ENCODE measurements around the gene SVOP.
"Not testable (repeated sequence)": the region's sequence is repeated elsewhere in the genome, so short reads cannot be mapped to it uniquely, and the experiment has no call there.

Gene SVOP

DNA sequence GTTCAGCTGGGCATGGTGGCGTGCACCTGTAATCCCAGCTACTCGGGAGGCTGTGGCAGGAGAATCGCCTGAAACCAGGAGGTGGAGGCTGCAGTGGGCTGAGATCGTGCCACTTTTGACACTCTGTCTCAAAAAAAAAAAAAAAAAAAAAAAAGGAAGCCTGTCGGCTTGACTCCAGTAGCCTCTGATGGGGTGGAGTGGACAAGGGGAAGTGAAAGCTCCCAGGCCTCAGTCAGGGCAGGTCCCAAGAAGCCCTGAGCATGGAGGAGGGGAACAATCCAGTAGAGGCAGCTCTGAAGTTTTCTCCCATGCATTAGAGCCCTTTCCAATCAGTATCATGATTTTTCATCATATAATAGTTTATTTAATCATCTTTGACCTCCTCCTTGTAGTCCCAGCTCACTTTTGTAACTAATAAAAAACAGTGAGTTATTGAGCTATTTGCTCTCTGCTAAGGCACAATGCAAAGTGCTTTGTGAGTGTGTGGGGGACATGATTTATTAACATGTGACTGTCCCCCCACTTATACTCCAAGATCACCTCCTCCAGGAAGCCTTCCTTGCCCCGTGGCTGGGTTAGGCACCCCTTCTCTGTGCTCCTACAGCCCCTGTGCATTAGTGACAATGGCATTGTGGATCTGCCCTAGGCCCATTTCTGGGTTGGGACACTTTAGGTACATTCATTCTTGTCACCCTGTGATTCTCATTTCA is 158.8 kb downstream of the SVOP start:
- Histone ChIP-seq H3K27me3 (ENCODE audit: control insufficient read depth, insufficient read depth, low read length) (no peaks in the 10 kb centered on the region), H3K27ac (ENCODE audit: low read depth, low read length) (no peak overlapping the region), H3K36me3 (ENCODE audit: control insufficient read depth, insufficient read depth, low read length) (no peaks in the 10 kb centered on the region), H3K4me3 (ENCODE audit: low read depth, low read length) (no peak overlapping the region), H3K4me1 (ENCODE audit: control insufficient read depth, insufficient read depth, low read length) (peaks cover 20% of the 10 kb centered on the region), H3K9ac (ENCODE audit: low read length) (no peak overlapping the region), H3K9me3 (ENCODE audit: control insufficient read depth, insufficient read depth, low read depth, low read length) (peaks cover 8% of the 10 kb centered on the region)

DNA sequence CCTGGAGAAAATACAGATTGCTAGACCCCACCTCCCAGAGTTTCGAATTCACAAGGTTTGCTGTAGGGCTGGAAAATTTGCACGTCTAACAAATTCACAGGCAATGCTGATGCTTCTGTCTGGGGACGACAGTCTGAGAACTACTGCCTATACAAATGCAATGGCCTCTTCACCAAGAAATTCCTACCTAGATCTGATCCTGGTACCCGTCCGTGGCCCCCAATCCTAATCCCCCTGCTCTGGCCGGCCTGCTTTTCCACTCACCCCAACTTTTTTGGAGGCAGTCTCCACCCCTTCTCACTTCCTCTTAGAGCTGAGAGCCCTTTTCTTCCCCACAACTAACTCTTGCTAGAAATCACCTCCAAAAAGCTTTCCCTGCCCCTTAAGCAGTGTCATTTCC is 160.4 kb downstream of the SVOP start:
- peaks cover 32% of the 10 kb centered on the region for H3K4me1 ChIP-seq (ENCODE audit: control insufficient read depth, insufficient read depth, low read length)
- H3K4me3 ChIP-seq (ENCODE audit: low read depth, low read length) = no peak overlapping the region
- no peaks in the 10 kb centered on the region for H3K36me3 ChIP-seq (ENCODE audit: control insufficient read depth, insufficient read depth, low read length)
- H3K9ac ChIP-seq (ENCODE audit: low read length) = no peak overlapping the region
- no peak overlapping the region for H3K27ac ChIP-seq (ENCODE audit: low read depth, low read length)
- H3K9me3 ChIP-seq (ENCODE audit: control insufficient read depth, insufficient read depth, low read depth, low read length) = peaks cover 8% of the 10 kb centered on the region
- H3K27me3 ChIP-seq (ENCODE audit: control insufficient read depth, insufficient read depth, low read length) = no peaks in the 10 kb centered on the region

DNA sequence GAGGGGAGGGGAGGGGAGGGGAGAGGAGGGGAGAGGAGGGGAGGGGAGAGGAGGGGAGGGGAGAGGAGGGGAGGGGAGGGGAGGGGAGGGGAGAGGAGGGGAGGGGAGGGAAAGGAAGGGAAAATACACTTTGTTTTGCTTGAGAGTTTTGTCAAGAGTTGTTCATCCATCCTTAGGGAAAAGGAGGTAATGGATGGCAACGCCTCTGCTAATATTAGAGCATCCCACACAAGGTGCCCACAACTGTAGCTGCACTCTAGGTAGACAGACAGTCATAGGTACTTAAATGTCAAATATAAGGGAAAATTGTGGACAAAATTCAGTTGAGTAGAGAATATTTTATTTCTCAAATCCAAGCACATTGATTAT is 161.0 kb downstream of the SVOP start:
- H3K4me1 ChIP-seq (ENCODE audit: control insufficient read depth, insufficient read depth, low read length) = peaks cover 32% of the 10 kb centered on the region

DNA sequence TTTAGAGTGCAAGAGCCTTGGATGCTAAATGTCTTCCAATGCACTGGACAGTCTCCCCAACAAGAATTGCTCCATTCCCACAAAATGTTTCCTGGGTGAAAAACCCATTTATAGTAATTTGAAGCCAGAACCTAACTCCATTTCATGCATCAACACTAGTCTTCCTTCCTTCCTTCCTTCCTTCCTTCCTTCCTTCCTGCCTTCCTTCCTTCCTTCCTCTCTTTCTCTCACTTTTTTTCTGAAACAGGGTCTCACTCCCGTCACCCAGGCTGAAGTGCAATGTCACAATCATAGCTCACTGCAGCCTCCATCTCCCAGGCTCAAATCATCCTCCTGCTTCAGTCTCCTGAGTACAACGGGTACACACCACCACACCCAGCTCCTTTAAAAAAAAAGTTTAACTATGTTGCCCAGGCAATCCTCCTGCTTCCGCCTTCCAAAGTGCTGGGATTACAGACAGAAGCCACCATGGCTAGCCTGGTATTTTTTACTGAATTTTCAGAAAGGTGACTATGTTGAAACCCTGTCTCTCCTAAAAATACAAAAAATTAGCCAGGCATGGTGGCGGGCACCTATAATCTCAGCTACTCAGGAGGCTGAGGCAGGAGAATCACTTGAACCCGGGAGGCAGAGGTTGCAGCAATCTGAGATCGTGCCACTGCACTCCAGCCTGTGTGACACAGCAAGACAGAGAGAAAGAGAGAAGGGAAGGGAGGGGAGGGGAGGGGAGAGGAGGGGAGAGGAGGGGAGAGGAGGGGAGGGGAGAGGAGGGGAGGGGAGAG is 161.5 kb downstream of the SVOP start:
- not testable (repeated sequence) for H3K27ac ChIP-seq (ENCODE audit: low read depth, low read length); H3K27me3 ChIP-seq (ENCODE audit: control insufficient read depth, insufficient read depth, low read length); H3K36me3 ChIP-seq (ENCODE audit: control insufficient read depth, insufficient read depth, low read length); H3K9ac ChIP-seq (ENCODE audit: low read length)
- peaks cover 32% of the 10 kb centered on the region for H3K4me1 ChIP-seq (ENCODE audit: control insufficient read depth, insufficient read depth, low read length)
- peak overlapping the region; percentile 49 for H3K4me3 ChIP-seq (ENCODE audit: low read depth, low read length)
- H3K9me3 ChIP-seq (ENCODE audit: control insufficient read depth, insufficient read depth, low read depth, low read length) = peaks cover 12% of the 10 kb centered on the region

More for the DNA sequence above, 161.0 kb downstream of the SVOP start:
- no peak overlapping the region for H3K9ac ChIP-seq (ENCODE audit: low read length)
- H3K4me3 ChIP-seq (ENCODE audit: low read depth, low read length) = no peak overlapping the region
- peaks cover 12% of the 10 kb centered on the region for H3K9me3 ChIP-seq (ENCODE audit: control insufficient read depth, insufficient read depth, low read depth, low read length)
- H3K27me3 ChIP-seq (ENCODE audit: control insufficient read depth, insufficient read depth, low read length) = no peaks in the 10 kb centered on the region
- H3K27ac ChIP-seq (ENCODE audit: low read depth, low read length) = no peak overlapping the region
- peaks cover 2% of the 10 kb centered on the region; the same call in 1 of the 2 replicates for H3K36me3 ChIP-seq (ENCODE audit: control insufficient read depth, insufficient read depth, low read length)

DNA sequence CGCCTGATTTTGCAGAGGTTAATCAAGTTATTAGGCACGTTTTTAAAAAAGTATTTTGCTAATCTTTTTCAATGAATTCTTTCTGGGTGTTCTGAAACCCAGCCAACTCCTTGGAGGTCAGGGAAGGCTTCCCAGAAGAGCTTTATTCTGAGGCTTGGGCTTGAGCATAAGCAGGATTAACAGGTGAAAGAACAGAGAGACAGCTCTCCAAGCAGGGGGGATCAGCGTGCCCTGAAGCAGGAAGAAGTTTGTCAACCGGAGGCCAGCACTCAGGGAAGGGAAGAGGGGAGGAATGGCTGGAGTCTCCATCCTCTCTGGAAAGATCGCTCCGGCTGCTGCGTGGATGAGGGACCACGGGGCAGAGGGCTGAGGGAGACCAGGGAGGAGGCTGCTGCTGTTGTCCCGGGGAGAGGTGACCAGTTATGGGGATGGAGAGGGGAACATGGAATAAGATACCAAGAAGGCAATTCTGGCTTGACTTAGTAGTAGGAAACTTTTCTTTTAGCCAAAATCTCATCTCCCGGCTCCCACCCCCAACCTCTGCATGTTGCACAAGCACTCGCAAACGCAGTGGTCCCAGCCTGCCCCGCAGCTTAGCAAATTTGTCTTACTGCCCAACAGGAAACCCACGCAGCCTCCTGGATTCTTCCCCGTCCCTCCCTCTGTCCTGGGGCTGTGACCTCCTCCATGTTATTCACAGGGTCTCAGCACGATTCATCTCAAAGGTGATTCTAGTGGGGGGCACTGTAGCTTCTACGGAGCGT is 162.4 kb downstream of the SVOP start:
- Histone ChIP-seq H3K36me3 (ENCODE audit: control insufficient read depth, insufficient read depth, low read length) (peaks cover 12% of the 10 kb centered on the region; the same call in 1 of the 2 replicates), H3K9me3 (ENCODE audit: control insufficient read depth, insufficient read depth, low read depth, low read length) (peaks cover 8% of the 10 kb centered on the region), H3K4me1 (ENCODE audit: control insufficient read depth, insufficient read depth, low read length) (peaks cover 32% of the 10 kb centered on the region), H3K27ac (ENCODE audit: low read depth, low read length) (no peak overlapping the region), H3K4me3 (ENCODE audit: low read depth, low read length) (peak overlapping the region; percentile 49), H3K27me3 (ENCODE audit: control insufficient read depth, insufficient read depth, low read length) (no peaks in the 10 kb centered on the region), H3K9ac (ENCODE audit: low read length) (peak overlapping the region; percentile 8)
